GM23248 (cell line): ENCODE data around the gene ZNF521. TPM values are rescaled to one million over a fixed set of nuclear protein-coding genes. Genes with fewer than 3 reads are reported as not detected.

Experiments
- DNase-seq: peaks from one replicate; pipeline ENCODE4 v3.0.0-alpha.2; 2015
- H2AFZ ChIP-seq: fragments of 200-600 bp; sonication (generic); 2 replicates; pipeline ENCODE4 v1.6.1; 2016; ENCODE audit warnings: antibody characterized with exemption
- H3F3A ChIP-seq: fragments of 200-600 bp; sonication (generic); 2 replicates; pipeline ENCODE4 v1.6.1; 2016; ENCODE audit warnings: mild to moderate bottlenecking, antibody characterized with exemption, mixed run types; ENCODE audit not compliant: insufficient read depth
- H3K27ac ChIP-seq: fragments of 200-600 bp; sonication (generic); 2 replicates; pipeline ENCODE4 v1.5.1; 2016; ENCODE audit warnings: mild to moderate bottlenecking
- H3K27me3 ChIP-seq: fragments of 200-600 bp; sonication (generic); replicated peaks from 2 replicates; pipeline ENCODE4 v1.6.1; 2016; ENCODE audit warnings: mild to moderate bottlenecking; ENCODE audit not compliant: insufficient read depth
- H3K36me3 ChIP-seq: fragments of 200-600 bp; sonication (generic); 2 replicates; pipeline ENCODE4 v1.6.1; 2016; ENCODE audit warnings: low read depth, mild to moderate bottlenecking
- H3K4me1 ChIP-seq: fragments of 200-600 bp; sonication (generic); 2 replicates; pipeline ENCODE4 v1.6.1; 2016; ENCODE audit warnings: mild to moderate bottlenecking; ENCODE audit not compliant: insufficient read depth
- H3K4me2 ChIP-seq: fragments of 200-600 bp; sonication (generic); one replicate; pipeline ENCODE4 v1.6.1; 2016; ENCODE audit warnings: mild to moderate bottlenecking; ENCODE audit not compliant: unreplicated experiment
- H3K4me3 ChIP-seq: fragments of 200-600 bp; sonication (generic); 2 replicates; pipeline ENCODE4 v1.5.1; 2016; ENCODE audit warnings: mild to moderate bottlenecking
- H3K79me2 ChIP-seq: fragments of 200-600 bp; sonication (generic); 2 replicates; pipeline ENCODE4 v1.6.1; 2016; ENCODE audit warnings: mild to moderate bottlenecking; ENCODE audit not compliant: insufficient read depth
- H3K9ac ChIP-seq: fragments of 200-600 bp; sonication (generic); 2 replicates; pipeline ENCODE4 v1.6.1; 2016; ENCODE audit warnings: mild to moderate bottlenecking
- H3K9me2 ChIP-seq: fragments of 200-600 bp; sonication (generic); 2 replicates; pipeline ENCODE4 v1.6.1; 2016; ENCODE audit warnings: mixed run types, mild to moderate bottlenecking, moderate library complexity; ENCODE audit not compliant: insufficient read depth
- H3K9me3 ChIP-seq: fragments of 200-600 bp; sonication (generic); one replicate; pipeline ENCODE4 v1.6.1; 2017; ENCODE audit warnings: low read depth
- H4K20me1 ChIP-seq: fragments of 200-600 bp; sonication (generic); 2 replicates; pipeline ENCODE4 v1.6.0; 2016; ENCODE audit not compliant: insufficient read depth
- EZH2 ChIP-seq: fragments of 200-600 bp; sonication (generic); IDR thresholded peaks from 2 replicates; pipeline ENCODE4 v1.6.1; 2018; ENCODE audit warnings: antibody characterized with exemption, mild to moderate bottlenecking; ENCODE audit not compliant: insufficient read depth, poor library complexity, severe bottlenecking
- EZH2phosphoT487 ChIP-seq: fragments of 200-600 bp; sonication (generic); IDR thresholded peaks from 2 replicates; pipeline ENCODE4 v1.6.1; 2018; ENCODE audit warnings: antibody characterized with exemption, moderate library complexity, mild to moderate bottlenecking, low read depth; ENCODE audit not compliant: insufficient read depth
- WGBS, 2 experiments: methylation state at CpG; one replicate each; pipeline ENCODE4 v1.1.6; 2015 to 2017; ENCODE audit warnings: low lambda C conversion rate in 2 of 2, low coverage in 1 of 2; ENCODE audit errors: missing lambda C conversion rate in 2 of 2; 5-methylcytosine and 5-hydroxymethylcytosine counted together
- in situ Hi-C: fragments of 300-500 bp; cut with MboI; formaldehyde crosslinking; loops from 2 replicates; pipeline ENCODE4 v1.15.0; 2020
- polyA plus RNA-seq: library from polyadenylated mRNA; unstranded; fragments of >200 nt; fragmentation: Nextera tagmentation; extraction: Ambion mirVana; gene quantifications from 2 replicates; pipeline ENCODE4 v1.2.1, GENCODE V29; 2016
- total RNA-seq: library from RNA; depleted of rRNA; stranded (reverse); fragments of >200 nt; shearing (Covaris generic); gene quantifications from 2 replicates; pipeline ENCODE4 v1.2.3, GENCODE V29; 2014

ZNF521 gene
- total and polyA plus RNA-seq, 2 experiments from 2014 or later: 7.8 to 17.9 TPM

- Histone ChIP-seq H2AFZ (no peak overlapping the region), H3K36me3 (no peaks in the 10 kb centered on the region), H3K4me3 (no peak overlapping the region), H3K27ac (no peak overlapping the region), H3K4me2 (no peak overlapping the region), H3K4me1 (peaks cover 64% of the 10 kb centered on the region), H3K9ac (no peak overlapping the region), H3K9me2 (no peaks in the 10 kb centered on the region), H3K27me3 (no peaks in the 10 kb centered on the region), H3F3A (peaks cover 18% of the 10 kb centered on the region), H3K9me3 (no peaks in the 10 kb centered on the region), H3K79me2 (no peaks in the 10 kb centered on the region), H4K20me1 (no peaks in the 10 kb centered on the region)
- in situ Hi-C loops: no loop called here
- DNase-seq: no peak
- TF ChIP-seq EZH2: no peak
- no peak for TF ChIP-seq EZH2phosphoT487
- 95 to 96% methylated on average over 2 of the region's 2 CpGs for WGBS, 2 experiments
Observed at GRCh38 chr18:25248755-25249154, 103.2 kb downstream of the ZNF521 start.

GRCh38 chr18:25247725-25248124, 104.2 kb downstream of the ZNF521 start:
- peak overlapping the region; percentile 47 for H3K27ac ChIP-seq
- peak overlapping the region; percentile 48 for H3K4me2 ChIP-seq
- TF ChIP-seq EZH2phosphoT487 (no peak), EZH2 (no peak)
- H3K4me3 ChIP-seq: no peak overlapping the region
- H4K20me1 ChIP-seq: no peaks in the 10 kb centered on the region
- no peaks in the 10 kb centered on the region for H3K27me3 ChIP-seq
- H2AFZ ChIP-seq: no peak overlapping the region
- no peaks in the 10 kb centered on the region for H3K36me3 ChIP-seq
- no peaks in the 10 kb centered on the region for H3K79me2 ChIP-seq
- peaks cover 17% of the 10 kb centered on the region for H3F3A ChIP-seq
- H3K4me1 ChIP-seq: peaks cover 54% of the 10 kb centered on the region
- in situ Hi-C loops: no loop called here
- peak; percentile 78 for DNase-seq
- H3K9ac ChIP-seq: no peak overlapping the region
- no peaks in the 10 kb centered on the region for H3K9me3 ChIP-seq
- no peaks in the 10 kb centered on the region for H3K9me2 ChIP-seq

GRCh38 chr18:25244924-25245698, 106.9 kb downstream of the ZNF521 start:
- Histone ChIP-seq H3K9me3 (no peaks in the 10 kb centered on the region), H3K4me2 (no peak overlapping the region), H3K27me3 (no peaks in the 10 kb centered on the region), H3K79me2 (no peaks in the 10 kb centered on the region), H3F3A (peaks cover 12% of the 10 kb centered on the region; the same call in 1 of the 2 replicates), H3K4me3 (no peak overlapping the region), H3K36me3 (no peaks in the 10 kb centered on the region), H3K9me2 (0 out of 2 replicates have a peak, but pooled peaks cover 5% of the 10 kb centered on the region), H4K20me1 (no peaks in the 10 kb centered on the region), H3K27ac (no peak overlapping the region), H2AFZ (no peak overlapping the region), H3K9ac (no peak overlapping the region), H3K4me1 (peaks cover 35% of the 10 kb centered on the region)
- TF ChIP-seq EZH2 (no peak), EZH2phosphoT487 (no peak)
- 72 to 75% methylated on average over 4 of the region's 4 CpGs for WGBS, 2 experiments
- in situ Hi-C loops: no loop called here
- DNase-seq: no peak

GRCh38 chr18:25244170-25244569, 107.8 kb downstream of the ZNF521 start:
- Histone ChIP-seq H3K79me2 (no peaks in the 10 kb centered on the region), H3K4me1 (peaks cover 31% of the 10 kb centered on the region), H2AFZ (no peak overlapping the region), H3K36me3 (no peaks in the 10 kb centered on the region), H3K27me3 (no peaks in the 10 kb centered on the region), H3K9me2 (0 out of 2 replicates have a peak, but pooled peaks cover 5% of the 10 kb centered on the region), H3K9me3 (no peaks in the 10 kb centered on the region), H3F3A (peaks cover 12% of the 10 kb centered on the region; the same call in 1 of the 2 replicates), H3K27ac (no peak overlapping the region), H4K20me1 (no peaks in the 10 kb centered on the region), H3K9ac (no peak overlapping the region), H3K4me2 (no peak overlapping the region), H3K4me3 (no peak overlapping the region)
- no peak for DNase-seq
- in situ Hi-C loops: no loop called here
- TF ChIP-seq EZH2: no peak
- TF ChIP-seq EZH2phosphoT487: no peak
